Stomach smooth muscle (tissue), 2 donors: ENCODE data around the gene FAM114A2.
"Not testable (repeated sequence)": the region's sequence is repeated elsewhere in the genome, so short reads cannot be mapped to it uniquely, and the experiment has no call there.

Experiments
- H3K27ac ChIP-seq: one replicate; pipeline ENCODE4 v1.7.0; 2013; ENCODE audit warnings: mild to moderate bottlenecking, low read length, inconsistent platforms
- H3K27me3 ChIP-seq, 2 donors: one replicate each; pipeline ENCODE4 v1.7.0; 2013; ENCODE audit warnings: low read length in 2 of 2; ENCODE audit not compliant: insufficient read depth in 2 of 2, control insufficient read depth in 1 of 2
- H3K36me3 ChIP-seq, 2 donors: one replicate each; pipeline ENCODE4 v1.7.0; 2013; ENCODE audit warnings: low read length in 2 of 2; ENCODE audit not compliant: control insufficient read depth in 2 of 2, insufficient read depth in 2 of 2
- H3K4me1 ChIP-seq: one replicate; pipeline ENCODE4 v1.7.0; 2013; ENCODE audit warnings: low read length; ENCODE audit not compliant: control insufficient read depth, insufficient read depth
- H3K4me3 ChIP-seq, 2 donors: one replicate each; pipeline ENCODE4 v1.7.0; 2013; ENCODE audit warnings: low read length in 2 of 2
- H3K9ac ChIP-seq, 2 donors: one replicate each; pipeline ENCODE4 v1.7.0; 2013; ENCODE audit warnings: low read length in 2 of 2, mild to moderate bottlenecking in 1 of 2
- H3K9me3 ChIP-seq, 2 donors: one replicate each; pipeline ENCODE4 v1.7.0; 2013; ENCODE audit warnings: low read length in 2 of 2; ENCODE audit not compliant: control insufficient read depth in 2 of 2
- donor health status: healthy.
- donor health status: Pancreatic carcinoma.

FAM114A2 gene

GRCh38 chr5:154047324-154047723, 8.6 kb upstream of the FAM114A2 start:
- H3K27me3 ChIP-seq = no peaks in the 10 kb centered on the region
- no peak overlapping the region for H3K27ac ChIP-seq
- no peak overlapping the region for H3K4me3 ChIP-seq
- H3K9ac ChIP-seq = no peak overlapping the region
- H3K4me1 ChIP-seq = no peaks in the 10 kb centered on the region
- no peaks in the 10 kb centered on the region for H3K9me3 ChIP-seq
- no peaks in the 10 kb centered on the region for H3K36me3 ChIP-seq

GRCh38 chr5:154046486-154046885, 7.8 kb upstream of the FAM114A2 start:
- H3K9ac ChIP-seq = no peak overlapping the region
- no peaks in the 10 kb centered on the region for H3K4me1 ChIP-seq
- H3K36me3 ChIP-seq = no peaks in the 10 kb centered on the region
- no peaks in the 10 kb centered on the region for H3K27me3 ChIP-seq
- H3K4me3 ChIP-seq = no peak overlapping the region
- no peak overlapping the region for H3K27ac ChIP-seq
- no peaks in the 10 kb centered on the region for H3K9me3 ChIP-seq

GRCh38 chr5:154044581-154044980, 5.9 kb upstream of the FAM114A2 start:
- H3K9ac ChIP-seq = no peak overlapping the region
- H3K36me3 ChIP-seq = no peaks in the 10 kb centered on the region
- H3K27ac ChIP-seq = no peak overlapping the region
- H3K4me3 ChIP-seq = no peak overlapping the region
- H3K27me3 ChIP-seq = no peaks in the 10 kb centered on the region
- no peaks in the 10 kb centered on the region for H3K9me3 ChIP-seq
- no peaks in the 10 kb centered on the region for H3K4me1 ChIP-seq

GRCh38 chr5:154044099-154044498, 5.4 kb upstream of the FAM114A2 start:
- peaks cover 4% of the 10 kb centered on the region for H3K4me1 ChIP-seq
- no peaks in the 10 kb centered on the region for H3K27me3 ChIP-seq
- no peak overlapping the region for H3K27ac ChIP-seq
- H3K4me3 ChIP-seq = no peak overlapping the region
- H3K36me3 ChIP-seq = no peaks in the 10 kb centered on the region
- H3K9me3 ChIP-seq = no peaks in the 10 kb centered on the region
- no peak overlapping the region for H3K9ac ChIP-seq

GRCh38 chr5:154042766-154043165, 4.1 kb upstream of the FAM114A2 start:
- Histone ChIP-seq H3K27ac (no peak overlapping the region), H3K9ac (no peak overlapping the region), H3K27me3 (no peaks in the 10 kb centered on the region), H3K36me3 (no peaks in the 10 kb centered on the region), H3K9me3 (no peaks in the 10 kb centered on the region), H3K4me1 (peaks cover 4% of the 10 kb centered on the region), H3K4me3 (no peak overlapping the region)

GRCh38 chr5:154039458-154039829, 734 bp upstream of the FAM114A2 start:
- Histone ChIP-seq H3K36me3 (no peaks in the 10 kb centered on the region), H3K27me3 (no peaks in the 10 kb centered on the region), H3K9ac (peak overlapping the region; percentile 89 to 95), H3K27ac (peak overlapping the region; percentile 84), H3K4me1 (peaks cover 4% of the 10 kb centered on the region), H3K4me3 (peak overlapping the region; percentile 95 to 97), H3K9me3 (no peaks in the 10 kb centered on the region)

GRCh38 chr5:154038261-154038706, 426 bp downstream of the FAM114A2 start:
- Histone ChIP-seq H3K9me3 (no peaks in the 10 kb centered on the region), H3K36me3 (no peaks in the 10 kb centered on the region), H3K4me1 (peaks cover 4% of the 10 kb centered on the region), H3K27ac (peak overlapping the region; percentile 84), H3K4me3 (peak overlapping the region; percentile 95 to 97), H3K27me3 (no peaks in the 10 kb centered on the region), H3K9ac (peak overlapping the region; percentile 89 to 95)

GRCh38 chr5:154034944-154035343, 3.8 kb downstream of the FAM114A2 start:
- Histone ChIP-seq H3K4me1 (peaks cover 4% of the 10 kb centered on the region), H3K27me3 (no peaks in the 10 kb centered on the region), H3K27ac (no peak overlapping the region), H3K36me3 (peaks cover 3 to 5% of the 10 kb centered on the region in 2 donors), H3K4me3 (no peak overlapping the region), H3K9ac (no peak overlapping the region), H3K9me3 (no peaks in the 10 kb centered on the region)

GRCh38 chr5:154031937-154032489, 6.7 kb downstream of the FAM114A2 start:
- Histone ChIP-seq H3K4me3 (no peak overlapping the region), H3K36me3 (peaks cover 7 to 15% of the 10 kb centered on the region in 2 donors), H3K27ac (no peak overlapping the region), H3K4me1 (no peaks in the 10 kb centered on the region), H3K9me3 (no peaks in the 10 kb centered on the region), H3K9ac (no peak overlapping the region), H3K27me3 (no peaks in the 10 kb centered on the region)

- no peaks in the 10 kb centered on the region for H3K27me3 ChIP-seq
- H3K36me3 ChIP-seq = peaks cover 13% of the 10 kb centered on the region in 2 donors
Measured at GRCh38 chr5:154025951-154026350, 12.8 kb downstream of the FAM114A2 start.

GRCh38 chr5:154018919-154019318, 19.8 kb downstream of the FAM114A2 start:
- H3K9me3 ChIP-seq, H3K27ac ChIP-seq, H3K4me3 ChIP-seq, H3K9ac ChIP-seq, H3K4me1 ChIP-seq, H3K36me3 ChIP-seq, H3K27me3 ChIP-seq: not testable (repeated sequence)

More at GRCh38 chr5:154025951-154026350, 12.8 kb downstream of the FAM114A2 start:
- no peaks in the 10 kb centered on the region for H3K9me3 ChIP-seq
- H3K4me1 ChIP-seq = no peaks in the 10 kb centered on the region
- H3K9ac ChIP-seq = no peak overlapping the region
- H3K4me3 ChIP-seq = no peak overlapping the region
- H3K27ac ChIP-seq = no peak overlapping the region
